ENCODE measurements around the gene CELA2A. TPM values are rescaled to one million over a fixed set of nuclear protein-coding genes. Genes with fewer than 3 reads are reported as not detected.

The CELA2A gene
- total and polyA plus RNA-seq, 10 of the 15 experiments (the other 5 are each of a cell fraction or from before 2014, with no cell fraction given) = 0.90 TPM; not detected in 9

DNA sequence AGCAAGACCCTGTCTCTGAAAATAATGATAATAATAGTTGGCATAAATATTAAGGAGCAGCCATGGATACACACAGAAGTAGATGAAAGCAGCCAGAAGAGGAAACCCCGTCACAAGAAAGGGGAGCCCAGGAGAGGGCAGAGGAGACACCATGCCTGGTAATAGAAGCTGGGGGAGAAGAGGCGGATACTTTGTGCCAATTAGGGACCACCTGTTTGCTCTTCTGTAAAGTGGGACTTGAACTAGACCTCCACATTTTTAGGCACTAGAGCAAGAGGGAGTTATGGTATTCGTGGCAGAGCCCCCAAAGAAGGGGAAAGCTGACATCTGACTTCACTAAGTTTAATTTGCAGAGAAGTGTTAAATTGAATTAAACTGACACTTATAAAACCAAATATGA lies 31.8 kb downstream of the CELA2A start:
- 58% methylated on average over 3 of the region's 3 CpGs for WGBS (ENCODE audit: insufficient coverage, insufficient replicate concordance, low lambda C conversion rate, missing lambda C conversion rate)
- POLR2A ChIA-PET = no interaction called here
- H4K20me1 ChIP-seq (ENCODE audit: control insufficient read depth, insufficient read depth) = no peaks in the 10 kb centered on the region
- no peak overlapping the region for H3K4me2 ChIP-seq (ENCODE audit: control insufficient read depth, insufficient read depth)
- no peak overlapping the region for H3K27ac ChIP-seq (ENCODE audit: control insufficient read depth, insufficient read depth)
- DNase-seq (ENCODE audit: low read depth, low spot score) (no peak), ATAC-seq (no peak), FAIRE-seq (no peak)
- no peaks in the 10 kb centered on the region for H3K36me3 ChIP-seq (ENCODE audit: control insufficient read depth in 2 of 2, insufficient read depth in 2 of 2, low read length in 1 of 2)
- H3K9ac ChIP-seq (ENCODE audit: control insufficient read depth, insufficient read depth, low read length) = no peak overlapping the region
- TF ChIP-seq NRF1 (conservative IDR thresholded peaks at IDR 0.05; ENCODE audit: low read depth, low read length) (no peak), JUND (IDR thresholded peaks at IDR 0.05; ENCODE audit: low read depth, low read length) (no peak), BMI1 (IDR thresholded peaks at IDR 0.05; ENCODE audit: borderline replicate concordance) (no peak), MLLT1 (IDR thresholded peaks at IDR 0.05) (no peak), ZZZ3 (IDR thresholded peaks at IDR 0.05; ENCODE audit: control insufficient read depth, insufficient read length, low read depth) (no peak), MYB (IDR thresholded peaks at IDR 0.05; ENCODE audit: borderline replicate concordance, low read depth, low read length) (no peak), PKNOX1 (IDR thresholded peaks at IDR 0.05) (no peak), RELA (IDR thresholded peaks at IDR 0.05; ENCODE audit: borderline replicate concordance, partially characterized antibody) (no peak), USF2 (IDR thresholded peaks at IDR 0.05; ENCODE audit: borderline replicate concordance, low read depth, low read length) (no peak), SMARCA5 (IDR thresholded peaks at IDR 0.05) (no peak)
- TF ChIP-seq, protein P1, sequence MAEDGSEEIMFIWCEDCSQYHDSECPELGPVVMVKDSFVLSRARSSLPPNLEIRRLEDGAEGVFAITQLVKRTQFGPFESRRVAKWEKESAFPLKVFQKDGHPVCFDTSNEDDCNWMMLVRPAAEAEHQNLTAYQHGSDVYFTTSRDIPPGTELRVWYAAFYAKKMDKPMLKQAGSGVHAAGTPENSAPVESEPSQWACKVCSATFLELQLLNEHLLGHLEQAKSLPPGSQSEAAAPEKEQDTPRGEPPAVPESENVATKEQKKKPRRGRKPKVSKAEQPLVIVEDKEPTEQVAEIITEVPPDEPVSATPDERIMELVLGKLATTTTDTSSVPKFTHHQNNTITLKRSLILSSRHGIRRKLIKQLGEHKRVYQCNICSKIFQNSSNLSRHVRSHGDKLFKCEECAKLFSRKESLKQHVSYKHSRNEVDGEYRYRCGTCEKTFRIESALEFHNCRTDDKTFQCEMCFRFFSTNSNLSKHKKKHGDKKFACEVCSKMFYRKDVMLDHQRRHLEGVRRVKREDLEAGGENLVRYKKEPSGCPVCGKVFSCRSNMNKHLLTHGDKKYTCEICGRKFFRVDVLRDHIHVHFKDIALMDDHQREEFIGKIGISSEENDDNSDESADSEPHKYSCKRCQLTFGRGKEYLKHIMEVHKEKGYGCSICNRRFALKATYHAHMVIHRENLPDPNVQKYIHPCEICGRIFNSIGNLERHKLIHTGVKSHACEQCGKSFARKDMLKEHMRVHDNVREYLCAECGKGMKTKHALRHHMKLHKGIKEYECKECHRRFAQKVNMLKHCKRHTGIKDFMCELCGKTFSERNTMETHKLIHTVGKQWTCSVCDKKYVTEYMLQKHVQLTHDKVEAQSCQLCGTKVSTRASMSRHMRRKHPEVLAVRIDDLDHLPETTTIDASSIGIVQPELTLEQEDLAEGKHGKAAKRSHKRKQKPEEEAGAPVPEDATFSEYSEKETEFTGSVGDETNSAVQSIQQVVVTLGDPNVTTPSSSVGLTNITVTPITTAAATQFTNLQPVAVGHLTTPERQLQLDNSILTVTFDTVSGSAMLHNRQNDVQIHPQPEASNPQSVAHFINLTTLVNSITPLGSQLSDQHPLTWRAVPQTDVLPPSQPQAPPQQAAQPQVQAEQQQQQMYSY (CRISPR knock-in tag; IDR thresholded peaks at IDR 0.05) = no peak
- TF ChIP-seq, protein P2, sequence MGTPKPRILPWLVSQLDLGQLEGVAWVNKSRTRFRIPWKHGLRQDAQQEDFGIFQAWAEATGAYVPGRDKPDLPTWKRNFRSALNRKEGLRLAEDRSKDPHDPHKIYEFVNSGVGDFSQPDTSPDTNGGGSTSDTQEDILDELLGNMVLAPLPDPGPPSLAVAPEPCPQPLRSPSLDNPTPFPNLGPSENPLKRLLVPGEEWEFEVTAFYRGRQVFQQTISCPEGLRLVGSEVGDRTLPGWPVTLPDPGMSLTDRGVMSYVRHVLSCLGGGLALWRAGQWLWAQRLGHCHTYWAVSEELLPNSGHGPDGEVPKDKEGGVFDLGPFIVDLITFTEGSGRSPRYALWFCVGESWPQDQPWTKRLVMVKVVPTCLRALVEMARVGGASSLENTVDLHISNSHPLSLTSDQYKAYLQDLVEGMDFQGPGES (IDR thresholded peaks at IDR 0.05) = no peak
- CTCF ChIA-PET = interaction anchor here (1.3 to 1.7 kb wide), 2 partner anchors 11 to 165 kb away, joined by 3 to 4 read pairs; no protein-coding TSS in a partner anchor
- H2AFZ ChIP-seq (ENCODE audit: control insufficient read depth, low read depth, low read length) = no peak overlapping the region
- in situ Hi-C loops (cut with MboI) (no loop called here), intact Hi-C loops (cut with micrococcal nuclease; ENCODE audit: unreplicated experiment) (no loop called here)
- no peaks in the 10 kb centered on the region for H3K27me3 ChIP-seq (replicated peaks in 1 of 2; ENCODE audit: control insufficient read depth in 2 of 2, insufficient read depth in 2 of 2, low read length in 1 of 2)
- H3K79me2 ChIP-seq (ENCODE audit: control insufficient read depth, insufficient read depth, low read length) = no peaks in the 10 kb centered on the region
- RAD21 ChIA-PET (ENCODE audit: unreplicated experiment) = no interaction called here
- H3K9me3 ChIP-seq (replicated peaks; ENCODE audit: control insufficient read depth, insufficient read depth, low read length) = no peaks in the 10 kb centered on the region
- no TSS peak for BruUV-seq (replicated peaks)
- no peak overlapping the region for H3K4me3 ChIP-seq
- SMC1A ChIA-PET (ENCODE audit: uncharacterized antibody, unreplicated experiment) = interaction anchor here (1.5 kb wide), 1 partner anchor 10 kb away, joined by 3 read pairs; no protein-coding TSS in a partner anchor
- no peaks in the 10 kb centered on the region for H3K4me1 ChIP-seq (ENCODE audit: control insufficient read depth, insufficient read depth, low read length)
